Neural cell (in vitro differentiated cells): ENCODE measurements around the gene ABCC3.

Source experiments
- CTCF ChIP-seq: fragments of 450-650 bp; IDR thresholded peaks from 2 replicates; pipeline ENCODE4 v1.5.1; 2014; ENCODE audit warnings: antibody characterized with exemption, mild to moderate bottlenecking, moderate library complexity; ENCODE audit not compliant: poor library complexity, severe bottlenecking
- EP300 ChIP-seq: fragments of 450-650 bp; conservative IDR thresholded peaks from 2 replicates; pipeline ENCODE4 v1.6.1; 2014; ENCODE audit warnings: antibody characterized with exemption, mild to moderate bottlenecking, moderate library complexity; ENCODE audit not compliant: poor library complexity, severe bottlenecking
- POLR2AphosphoS5 ChIP-seq: IDR thresholded peaks from 2 replicates; pipeline ENCODE4 v1.6.1; 2012
- TAF1 ChIP-seq: IDR thresholded peaks from 2 replicates; pipeline ENCODE4 v1.6.1; 2012; ENCODE audit warnings: low read depth
- TF ChIP-seq, protein P1 (sequence below): IDR thresholded peaks from 2 replicates; pipeline ENCODE4 v1.6.1; 2012; ENCODE audit warnings: borderline replicate concordance

- no peak for TF ChIP-seq EP300
- no peak for TF ChIP-seq CTCF
- no peak for TF ChIP-seq TAF1
- TF ChIP-seq, protein P1, sequence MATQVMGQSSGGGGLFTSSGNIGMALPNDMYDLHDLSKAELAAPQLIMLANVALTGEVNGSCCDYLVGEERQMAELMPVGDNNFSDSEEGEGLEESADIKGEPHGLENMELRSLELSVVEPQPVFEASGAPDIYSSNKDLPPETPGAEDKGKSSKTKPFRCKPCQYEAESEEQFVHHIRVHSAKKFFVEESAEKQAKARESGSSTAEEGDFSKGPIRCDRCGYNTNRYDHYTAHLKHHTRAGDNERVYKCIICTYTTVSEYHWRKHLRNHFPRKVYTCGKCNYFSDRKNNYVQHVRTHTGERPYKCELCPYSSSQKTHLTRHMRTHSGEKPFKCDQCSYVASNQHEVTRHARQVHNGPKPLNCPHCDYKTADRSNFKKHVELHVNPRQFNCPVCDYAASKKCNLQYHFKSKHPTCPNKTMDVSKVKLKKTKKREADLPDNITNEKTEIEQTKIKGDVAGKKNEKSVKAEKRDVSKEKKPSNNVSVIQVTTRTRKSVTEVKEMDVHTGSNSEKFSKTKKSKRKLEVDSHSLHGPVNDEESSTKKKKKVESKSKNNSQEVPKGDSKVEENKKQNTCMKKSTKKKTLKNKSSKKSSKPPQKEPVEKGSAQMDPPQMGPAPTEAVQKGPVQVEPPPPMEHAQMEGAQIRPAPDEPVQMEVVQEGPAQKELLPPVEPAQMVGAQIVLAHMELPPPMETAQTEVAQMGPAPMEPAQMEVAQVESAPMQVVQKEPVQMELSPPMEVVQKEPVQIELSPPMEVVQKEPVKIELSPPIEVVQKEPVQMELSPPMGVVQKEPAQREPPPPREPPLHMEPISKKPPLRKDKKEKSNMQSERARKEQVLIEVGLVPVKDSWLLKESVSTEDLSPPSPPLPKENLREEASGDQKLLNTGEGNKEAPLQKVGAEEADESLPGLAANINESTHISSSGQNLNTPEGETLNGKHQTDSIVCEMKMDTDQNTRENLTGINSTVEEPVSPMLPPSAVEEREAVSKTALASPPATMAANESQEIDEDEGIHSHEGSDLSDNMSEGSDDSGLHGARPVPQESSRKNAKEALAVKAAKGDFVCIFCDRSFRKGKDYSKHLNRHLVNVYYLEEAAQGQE: no peak
- TF ChIP-seq POLR2AphosphoS5: no peak
Measured at GRCh38 chr17:50664788-50665458, 30.2 kb downstream of the ABCC3 start.
